Stomach (tissue), 4 donors: ENCODE measurements around the gene SNX17.

Source experiments
- EP300 ChIP-seq: sonication (generic); formaldehyde crosslinking; IDR thresholded peaks from one replicate; pipeline ENCODE4 v1.6.1; 2017; ENCODE audit warnings: antibody characterized with exemption
- POLR2A ChIP-seq, 4 donors: fragments of 450-650 bp; IDR thresholded peaks; one replicate each; pipeline ENCODE4 v1.6.1; 2016; ENCODE audit warnings: antibody characterized with exemption in 4 of 4, control low read depth in 2 of 4, mild to moderate bottlenecking in 1 of 4, moderate library complexity in 1 of 4
- TF ChIP-seq, protein P1 (sequence below), 7 experiments: fragments of 450-650 bp in 4 of 7; fragments of 200-600 bp in 3 of 7; sonication (generic) in 3 of 7; IDR thresholded peaks; one replicate each; pipeline ENCODE4 v1.5.1; 2016 to 2019; ENCODE audit warnings: antibody characterized with exemption in 7 of 7, control low read depth in 2 of 7, mild to moderate bottlenecking in 1 of 7

DNA sequence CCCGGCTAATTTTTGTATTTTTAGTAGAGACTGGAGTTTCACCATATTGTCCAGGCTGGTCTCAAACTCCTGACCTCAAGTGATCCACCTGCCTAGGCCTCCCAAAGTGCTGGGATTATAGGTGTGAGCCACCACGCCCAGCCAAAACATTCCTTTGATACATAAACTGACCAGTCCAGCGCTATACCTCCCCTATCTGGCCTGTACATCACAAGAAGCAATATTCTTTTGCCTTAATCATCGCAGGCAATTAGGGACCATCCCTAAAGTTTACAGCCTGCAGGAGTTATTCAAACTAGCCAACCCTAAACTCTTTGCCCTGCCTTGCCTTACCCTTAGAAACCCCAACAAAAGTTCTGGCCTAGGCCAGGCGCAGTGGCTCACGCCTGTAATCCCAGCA lies 45.7 kb downstream of the SNX17 start:
- no peak for TF ChIP-seq EP300
- no peak for TF ChIP-seq POLR2A (IDR thresholded peaks at IDR 0.05)
- TF ChIP-seq, protein P1, sequence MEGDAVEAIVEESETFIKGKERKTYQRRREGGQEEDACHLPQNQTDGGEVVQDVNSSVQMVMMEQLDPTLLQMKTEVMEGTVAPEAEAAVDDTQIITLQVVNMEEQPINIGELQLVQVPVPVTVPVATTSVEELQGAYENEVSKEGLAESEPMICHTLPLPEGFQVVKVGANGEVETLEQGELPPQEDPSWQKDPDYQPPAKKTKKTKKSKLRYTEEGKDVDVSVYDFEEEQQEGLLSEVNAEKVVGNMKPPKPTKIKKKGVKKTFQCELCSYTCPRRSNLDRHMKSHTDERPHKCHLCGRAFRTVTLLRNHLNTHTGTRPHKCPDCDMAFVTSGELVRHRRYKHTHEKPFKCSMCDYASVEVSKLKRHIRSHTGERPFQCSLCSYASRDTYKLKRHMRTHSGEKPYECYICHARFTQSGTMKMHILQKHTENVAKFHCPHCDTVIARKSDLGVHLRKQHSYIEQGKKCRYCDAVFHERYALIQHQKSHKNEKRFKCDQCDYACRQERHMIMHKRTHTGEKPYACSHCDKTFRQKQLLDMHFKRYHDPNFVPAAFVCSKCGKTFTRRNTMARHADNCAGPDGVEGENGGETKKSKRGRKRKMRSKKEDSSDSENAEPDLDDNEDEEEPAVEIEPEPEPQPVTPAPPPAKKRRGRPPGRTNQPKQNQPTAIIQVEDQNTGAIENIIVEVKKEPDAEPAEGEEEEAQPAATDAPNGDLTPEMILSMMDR (IDR thresholded peaks at IDR 0.05) = no peak
